CD4-positive, alpha-beta T cell treated with Interleukin-15 for 4 hours (primary cell): ENCODE data around the gene MOB1A.
"Not testable (repeated sequence)": the region's sequence is repeated elsewhere in the genome, so short reads cannot be mapped to it uniquely, and the experiment has no call there.

Experiments used
- DNase-seq: peaks from one replicate; pipeline ENCODE4 v3.0.0-alpha.2; 2020; ENCODE audit warnings: low spot score

Gene MOB1A

DNA sequence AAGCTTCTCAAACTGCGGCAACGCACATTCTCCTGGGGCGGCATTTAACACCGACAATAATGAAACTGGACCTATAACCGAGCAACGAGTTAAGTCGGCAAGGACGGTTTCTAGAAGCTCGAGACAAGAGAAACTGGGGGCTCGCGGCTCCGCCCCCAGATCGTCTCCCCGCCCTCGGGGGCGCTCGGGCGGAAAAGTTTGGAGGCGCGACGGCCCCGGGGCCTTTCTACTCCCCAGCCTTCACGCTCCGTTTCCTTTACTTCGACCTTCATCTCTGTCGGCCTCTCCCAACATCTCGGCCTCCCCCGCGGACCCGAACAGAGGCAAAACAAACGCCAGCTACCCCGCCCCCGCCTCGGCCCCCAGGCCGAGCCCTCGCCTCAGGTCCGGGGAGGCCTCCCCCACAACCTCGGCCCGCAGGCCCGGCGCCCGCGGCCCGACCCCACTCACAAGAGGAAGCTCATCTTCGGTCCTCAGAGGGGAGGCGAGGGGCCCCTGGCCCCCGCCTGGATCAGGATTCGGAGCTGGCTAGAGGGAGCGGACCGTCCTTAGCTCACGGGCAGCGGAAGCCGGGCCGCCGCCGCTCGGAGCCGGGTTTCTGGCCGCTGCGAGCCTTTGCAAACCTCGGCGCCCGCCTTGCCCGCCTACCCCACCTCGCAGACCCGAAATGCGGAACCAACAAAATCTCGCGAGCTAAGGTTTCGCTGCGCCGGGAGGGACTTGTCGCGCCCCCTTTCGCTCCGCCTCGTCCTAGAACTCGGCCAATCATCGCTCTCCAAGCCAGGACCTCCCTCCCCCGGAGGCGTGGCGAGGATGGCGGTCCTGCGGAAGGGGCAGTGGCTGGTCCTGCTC, at the start of gene MOB1A:
TSS of gene MOB1A (minus strand) at position 669 of the 852 bp plus-strand sequence. CDS start at position 464, 205 bp downstream.
- peak; percentile 98 for DNase-seq

DNA sequence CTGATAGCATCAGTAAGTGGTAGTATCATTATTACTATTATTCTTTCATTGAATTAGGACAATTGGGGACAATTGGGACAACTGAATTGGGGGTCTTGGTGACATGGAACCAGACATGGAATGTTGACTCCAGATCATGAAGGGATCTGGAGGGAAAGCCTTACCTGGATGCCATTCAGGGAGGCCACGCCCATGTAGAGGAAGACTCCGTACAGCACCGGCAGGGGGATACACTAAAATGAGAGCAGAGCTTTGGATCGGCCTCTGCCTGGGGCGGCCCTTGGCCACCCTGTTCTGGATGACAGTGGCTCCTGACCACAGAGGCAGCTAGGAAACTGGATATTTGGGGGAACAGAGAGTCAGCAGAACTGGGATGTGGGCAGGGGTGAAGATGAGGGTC, 49.0 kb upstream of the MOB1A start:
- DNase-seq: no peak

DNA sequence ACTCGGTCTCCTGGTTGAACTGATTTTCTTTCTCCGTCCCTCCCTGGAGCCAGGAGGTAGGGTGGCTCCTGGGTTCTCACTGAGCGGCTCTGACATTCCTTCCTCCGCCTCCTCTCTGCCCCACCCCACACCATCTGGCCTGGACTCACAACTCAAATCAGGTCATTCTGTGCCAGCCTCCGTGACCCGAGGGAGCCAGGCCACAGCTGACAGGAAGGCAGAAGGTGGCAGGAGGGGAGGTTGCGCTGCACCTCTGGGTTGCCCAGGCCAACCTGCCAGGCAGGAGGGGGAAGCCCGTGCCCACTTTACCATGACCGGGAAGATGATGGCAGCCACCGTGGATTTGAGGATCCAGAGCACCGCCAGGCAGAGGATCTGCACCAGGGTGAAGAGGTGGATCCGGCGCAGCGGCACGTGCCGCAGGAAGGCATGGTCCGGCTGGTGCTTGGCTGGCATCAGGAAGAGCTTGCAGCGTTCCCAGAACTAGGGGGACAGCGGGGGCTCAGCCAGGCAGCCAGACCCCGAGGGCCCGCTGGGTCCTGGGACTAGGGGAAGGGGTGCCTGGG, 48.1 kb upstream of the MOB1A start:
- no peak for DNase-seq

DNA sequence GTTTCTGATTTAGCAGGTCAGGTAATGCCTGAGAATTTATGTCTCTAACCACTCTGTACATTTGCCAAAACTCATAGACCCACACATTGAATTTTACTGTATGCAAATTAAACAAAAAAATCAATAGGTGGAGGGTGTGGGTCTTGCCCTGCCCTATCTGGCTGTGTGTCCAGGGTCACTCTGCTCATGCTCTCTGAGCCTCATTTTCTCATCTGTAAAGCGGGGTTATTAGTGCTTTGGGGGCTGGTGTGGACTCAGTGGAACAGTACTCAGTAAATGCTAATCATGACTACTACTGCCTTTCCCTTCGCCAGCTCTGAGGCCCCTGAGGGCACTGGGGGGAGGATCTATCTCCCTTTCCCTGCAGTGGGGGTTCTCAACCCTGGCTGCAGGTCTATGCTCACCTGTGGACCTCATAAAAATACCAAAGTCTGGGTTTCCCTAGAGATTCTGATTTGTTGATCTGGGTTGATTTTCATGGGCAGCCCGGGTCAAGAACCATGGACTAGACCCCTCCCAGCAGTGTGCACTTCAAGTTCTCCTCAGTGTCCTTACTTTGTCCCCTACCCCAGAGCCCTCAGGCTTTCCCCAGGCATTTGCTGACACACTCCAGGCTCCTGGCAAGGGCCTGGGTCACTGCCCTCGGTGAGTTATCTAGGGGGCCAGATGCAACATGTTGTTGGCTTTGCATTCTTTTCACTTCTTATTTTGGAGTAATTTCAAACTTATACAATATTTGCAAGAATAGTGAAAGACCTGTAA, 47.2 kb upstream of the MOB1A start:
- DNase-seq: no peak

DNA sequence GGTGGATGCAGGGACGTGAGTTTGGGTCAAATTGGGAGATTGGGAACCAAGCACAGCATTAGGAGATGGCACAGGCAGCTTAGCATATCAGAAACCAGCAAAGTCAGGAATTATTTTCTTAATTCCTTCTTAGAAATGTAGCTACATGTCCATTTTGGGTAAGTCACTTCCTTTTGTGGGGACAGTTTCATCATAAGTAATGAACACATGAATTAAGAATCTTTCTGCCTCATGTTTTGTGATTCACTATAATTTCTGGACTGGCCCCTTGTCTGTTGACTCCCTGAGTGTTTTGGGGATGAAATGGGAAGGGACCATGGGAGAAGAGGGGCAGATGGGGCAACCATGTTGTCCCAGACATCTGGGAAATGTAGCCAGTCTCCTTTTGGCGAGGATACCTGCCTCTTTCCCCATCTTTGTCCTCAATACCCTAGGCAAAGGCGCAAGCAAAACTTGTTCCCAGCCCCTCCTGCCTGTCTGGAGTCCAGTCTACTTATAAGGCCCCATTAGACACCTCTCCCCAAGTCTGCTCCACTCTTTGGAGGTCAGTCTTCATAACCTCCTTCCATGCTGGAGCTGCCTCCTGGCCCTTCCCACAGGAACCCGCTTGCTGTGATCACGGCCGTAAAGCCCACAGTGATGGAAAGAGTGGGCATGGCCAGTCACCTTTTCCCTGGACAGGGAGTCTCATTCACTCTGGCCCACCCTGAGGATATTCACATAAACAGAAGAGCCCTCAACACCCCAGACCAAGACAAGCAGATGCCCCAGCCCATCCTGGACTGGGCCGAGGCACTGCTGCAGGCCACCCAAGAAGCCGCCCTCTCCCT, 45.5 kb upstream of the MOB1A start:
- no peak for DNase-seq

DNA sequence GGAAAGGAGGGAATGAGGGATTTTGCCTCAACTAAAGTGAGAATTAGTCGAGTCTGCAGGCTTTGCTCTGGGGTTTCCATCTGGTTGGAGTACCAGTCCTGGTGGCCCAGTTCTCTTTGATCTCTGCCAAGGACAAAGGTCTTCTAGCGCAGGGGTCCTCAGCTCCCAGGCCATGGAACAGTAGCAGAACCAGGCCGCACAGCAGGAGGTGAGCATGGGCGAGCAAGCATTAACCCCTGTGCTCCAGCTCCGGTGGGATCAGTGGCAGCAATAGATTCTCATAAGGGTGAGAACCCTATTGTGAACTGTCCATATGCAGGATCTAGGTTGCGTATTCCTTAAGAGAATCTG, 43.6 kb upstream of the MOB1A start:
- no peak for DNase-seq

DNA sequence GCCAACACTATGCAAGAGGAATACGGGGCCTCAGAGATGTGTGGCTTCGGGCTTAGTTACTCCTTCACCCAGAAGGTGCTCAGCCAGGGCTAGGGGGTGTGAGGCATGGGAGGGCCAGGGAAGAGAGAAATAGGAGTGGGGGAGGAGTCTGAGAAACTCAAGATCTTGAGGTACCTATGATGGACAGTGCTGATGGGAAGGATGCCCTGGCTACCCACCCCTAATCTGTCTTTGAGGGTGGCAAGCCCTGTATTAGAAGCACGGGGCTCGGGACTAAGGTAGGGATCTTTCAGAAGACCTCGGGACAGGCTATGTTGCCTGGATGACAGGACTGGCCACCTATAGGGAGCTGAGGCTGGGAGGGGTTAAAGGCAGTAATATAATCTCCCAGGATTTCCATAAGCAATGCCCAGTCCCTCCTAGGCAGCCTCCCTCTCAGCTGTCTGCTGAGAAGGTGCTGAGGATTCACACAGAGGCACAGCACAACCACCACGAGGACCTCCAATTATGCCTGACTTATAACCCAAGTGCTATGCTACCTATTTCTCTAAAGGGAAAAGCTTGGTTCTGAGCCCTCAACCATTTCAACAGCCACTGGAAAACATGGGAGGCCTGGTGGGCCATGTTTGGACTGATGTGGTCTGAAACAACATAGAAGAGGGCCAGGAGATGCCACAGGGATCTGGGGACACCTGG, 43.1 kb upstream of the MOB1A start:
- DNase-seq: no peak

DNA sequence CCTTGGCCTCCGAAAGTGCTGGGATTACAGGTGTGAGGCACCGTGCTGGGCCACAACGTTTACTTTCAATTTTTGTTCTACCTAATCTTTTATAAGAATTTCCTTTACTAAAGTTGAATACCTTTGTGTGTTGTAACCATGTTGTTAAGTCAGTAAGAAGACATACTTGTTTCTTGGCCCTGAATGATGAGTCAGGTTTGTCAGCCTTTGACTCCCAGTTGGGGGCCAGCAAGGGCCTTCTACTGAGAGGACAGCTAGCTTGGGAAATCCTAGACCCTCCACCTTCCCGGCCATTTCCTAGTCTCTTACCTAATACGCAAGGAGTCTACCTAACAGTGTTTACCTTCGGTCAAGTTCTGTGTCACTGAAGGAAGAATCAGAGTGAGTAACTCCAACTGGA, 42.4 kb upstream of the MOB1A start:
- DNase-seq: no peak

DNA sequence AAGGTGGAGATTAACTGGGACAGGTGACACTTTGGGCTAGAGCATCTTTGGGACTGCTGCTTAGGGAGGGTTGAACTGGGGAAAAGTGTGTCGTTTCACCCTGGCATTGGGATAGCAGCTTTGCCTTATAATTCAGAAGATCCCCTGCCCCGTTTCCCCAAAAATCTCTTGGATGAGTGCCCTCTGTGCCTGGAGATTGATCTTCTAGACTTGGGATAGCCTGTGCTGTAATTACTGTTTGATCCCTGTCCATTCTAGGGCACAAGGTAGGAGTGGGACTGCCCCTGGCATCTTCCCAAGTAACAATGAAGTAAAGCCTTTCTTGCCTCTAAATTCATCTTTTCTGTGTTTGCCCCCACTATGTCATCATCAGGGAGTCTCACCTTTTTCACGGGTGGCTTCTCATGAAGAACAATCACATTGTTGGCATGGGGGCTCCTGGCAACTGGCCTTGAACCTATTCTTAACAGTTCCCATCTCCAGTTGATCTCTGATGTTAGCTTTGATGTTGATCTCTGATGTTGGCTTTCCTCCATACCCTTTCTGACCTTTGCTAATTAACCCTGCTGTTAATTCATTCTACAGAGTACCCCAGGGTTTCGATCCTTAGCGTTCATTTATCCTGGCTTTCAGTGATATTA, 41.3 kb upstream of the MOB1A start:
- DNase-seq: no peak

DNA sequence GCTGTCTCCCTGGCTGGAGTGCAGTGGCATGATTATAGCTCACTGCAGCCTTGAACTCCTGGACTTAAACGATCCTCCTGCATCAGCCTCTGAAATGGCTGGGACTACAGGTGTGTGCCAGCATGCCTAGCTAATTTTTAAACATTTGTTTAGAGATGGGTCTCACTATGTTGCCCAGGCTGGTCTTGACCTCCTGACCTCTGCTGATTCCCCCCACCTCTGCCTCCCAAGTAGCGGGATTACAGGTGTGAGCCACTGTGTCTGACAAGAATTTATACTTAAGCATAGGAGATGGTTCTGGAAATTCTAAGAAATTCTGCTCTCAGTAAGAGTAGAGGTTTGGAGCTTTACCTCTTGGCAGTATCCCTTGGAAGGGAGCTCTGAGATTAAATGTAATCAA, 38.0 kb upstream of the MOB1A start:
- no peak for DNase-seq

DNA sequence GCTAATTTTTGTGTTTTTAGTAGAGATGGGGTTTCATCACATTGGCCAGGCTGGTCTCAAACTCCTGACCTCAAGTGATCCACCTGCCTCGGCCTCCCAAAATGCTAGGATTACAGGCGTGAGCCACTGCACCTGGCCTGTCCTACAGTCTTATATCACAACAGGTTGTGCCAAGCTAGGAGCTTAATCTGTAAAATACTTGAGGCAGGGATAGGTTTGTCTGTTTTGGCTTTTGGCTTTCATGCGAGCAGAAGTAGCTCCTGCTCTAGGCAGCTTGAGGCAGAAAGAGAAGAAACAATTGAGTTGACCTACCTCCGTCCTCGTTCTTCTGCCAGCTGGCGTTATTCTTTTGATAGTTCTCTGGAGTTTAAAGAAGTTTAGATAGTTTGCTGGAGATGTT, 37.1 kb upstream of the MOB1A start:
- not testable (repeated sequence) for DNase-seq

DNA sequence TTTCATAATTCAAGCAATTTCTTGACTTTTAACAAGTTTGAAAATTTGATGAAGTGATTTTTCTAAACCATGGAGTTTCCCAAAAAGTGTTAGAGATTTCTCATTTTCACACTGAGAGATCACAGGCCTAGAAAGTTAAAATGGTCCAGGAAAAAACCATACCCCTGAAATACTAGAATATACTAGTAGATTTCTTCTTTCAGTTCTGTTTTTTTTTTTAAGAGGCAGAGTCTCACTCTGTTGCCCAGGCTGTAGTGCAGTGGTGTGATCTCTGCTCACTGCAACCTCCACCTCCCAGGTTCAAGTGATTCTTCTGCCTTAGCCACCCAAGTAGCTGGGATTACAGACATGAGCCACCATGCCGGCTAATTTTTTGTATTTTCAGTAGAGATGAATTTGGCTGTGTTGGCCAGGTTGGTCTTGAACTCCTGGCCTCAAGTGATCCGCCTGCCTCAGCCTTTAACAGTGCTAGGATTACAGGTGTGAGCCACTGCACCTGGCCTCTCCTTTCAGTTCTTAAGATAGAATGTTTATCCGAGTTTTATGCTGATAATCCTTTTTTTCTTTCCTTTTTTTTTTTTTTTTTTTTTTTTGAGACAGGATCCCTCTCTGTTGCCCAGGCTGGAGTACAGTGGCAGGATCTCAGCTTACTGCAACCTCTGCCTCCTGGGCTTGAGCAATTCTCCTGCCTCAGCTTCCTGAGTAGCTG, 34.2 kb upstream of the MOB1A start:
- no peak for DNase-seq

DNA sequence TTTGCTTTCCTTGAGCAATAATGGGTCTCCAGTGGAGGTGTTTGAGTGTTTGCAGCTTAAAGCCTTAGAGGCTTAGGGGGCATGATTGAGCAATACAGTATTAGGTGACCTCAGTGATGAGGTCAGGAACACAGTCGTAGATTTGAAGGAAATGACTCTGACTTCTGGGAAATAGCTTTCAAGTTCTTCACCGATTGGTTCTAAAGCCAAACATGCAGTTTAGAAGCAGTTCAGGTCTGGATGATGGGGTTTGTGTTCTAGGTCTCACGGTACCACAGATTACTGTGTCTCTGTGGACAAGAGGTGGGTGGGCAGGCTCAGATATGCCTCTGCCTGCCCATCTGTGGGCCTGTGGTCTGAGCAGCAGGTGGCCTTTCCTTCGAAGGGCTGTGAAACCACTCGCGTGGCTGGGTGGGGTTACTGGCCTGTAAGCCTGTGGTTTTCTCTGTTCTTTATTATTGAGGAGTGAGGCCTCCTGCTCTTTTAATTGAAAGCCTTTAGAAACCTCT, 27.6 kb upstream of the MOB1A start:
- DNase-seq: peak; percentile 74

DNA sequence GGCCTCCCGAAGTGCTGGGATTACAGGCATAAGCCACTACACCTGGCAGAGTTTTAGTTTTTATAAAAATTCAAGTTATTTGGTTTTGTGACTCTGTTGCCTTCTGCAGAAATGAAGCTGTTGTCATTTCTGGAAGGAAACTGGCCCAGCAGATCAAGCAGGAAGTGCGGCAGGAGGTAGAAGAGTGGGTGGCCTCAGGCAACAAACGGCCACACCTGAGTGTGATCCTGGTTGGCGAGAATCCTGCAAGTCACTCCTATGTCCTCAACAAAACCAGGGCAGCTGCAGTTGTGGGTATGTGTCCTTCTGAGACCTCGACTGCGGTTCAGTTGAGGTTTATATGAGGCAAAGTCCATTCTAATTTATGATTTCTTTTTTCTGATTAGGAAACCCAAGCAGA, 26.9 kb upstream of the MOB1A start:
- DNase-seq: peak; percentile 14

DNA sequence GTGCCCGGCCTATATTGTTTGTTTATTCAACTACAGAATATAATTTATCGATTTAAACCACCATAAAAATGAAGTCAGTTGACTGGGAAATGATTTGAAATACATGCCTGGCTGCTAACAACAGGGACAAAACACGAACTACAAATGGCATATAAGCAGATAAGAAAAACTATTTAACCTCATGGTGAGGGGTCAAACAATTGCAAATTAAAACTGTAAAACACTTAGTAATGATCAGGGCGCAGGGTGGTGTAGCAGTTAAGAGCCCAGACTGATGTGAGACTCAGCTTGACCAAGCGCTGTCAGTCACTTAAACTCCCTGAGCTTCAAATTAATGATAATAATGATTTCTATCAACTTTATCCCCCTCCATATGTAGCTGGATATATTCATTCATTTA, 26.4 kb upstream of the MOB1A start:
- DNase-seq: no peak

DNA sequence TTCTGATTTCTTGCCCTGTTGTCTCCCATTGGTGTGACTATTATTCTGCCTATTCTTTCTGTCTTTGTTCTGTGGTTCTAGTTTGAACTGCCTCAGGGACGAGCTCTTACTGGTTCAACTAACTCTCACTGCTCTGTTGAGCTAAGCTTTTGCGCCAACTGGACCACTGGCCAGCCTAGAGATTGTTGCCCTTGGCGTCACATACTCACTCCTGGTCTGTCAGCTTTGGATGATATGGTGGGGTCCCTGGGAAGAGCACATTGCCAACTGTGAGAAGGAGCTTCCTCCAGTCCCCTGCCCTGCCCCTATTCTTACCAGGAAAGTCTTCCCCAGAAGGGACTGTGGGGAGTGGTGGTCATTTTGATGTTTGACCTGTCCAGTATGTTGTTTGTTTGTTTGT, 25.8 kb upstream of the MOB1A start:
- no peak for DNase-seq

DNA sequence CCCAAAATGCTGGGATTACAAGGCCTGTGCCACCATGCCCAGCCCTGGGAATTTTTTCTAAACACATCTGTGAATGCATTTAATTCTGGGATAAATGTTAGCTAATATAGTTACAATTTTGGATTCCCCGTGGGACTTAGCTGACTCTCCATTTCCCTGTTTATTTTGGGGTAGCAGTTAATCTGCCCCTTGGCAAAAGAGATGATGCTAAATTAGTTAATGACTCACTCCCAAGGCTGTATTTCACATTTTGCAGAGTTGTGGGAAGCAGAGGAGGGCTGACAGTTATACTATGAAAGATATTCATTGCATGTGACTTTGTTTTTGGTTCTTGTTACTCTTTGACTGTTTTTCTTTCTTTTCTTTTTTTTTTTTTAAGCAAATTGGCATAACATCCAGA, 22.9 kb upstream of the MOB1A start:
- DNase-seq: no peak

DNA sequence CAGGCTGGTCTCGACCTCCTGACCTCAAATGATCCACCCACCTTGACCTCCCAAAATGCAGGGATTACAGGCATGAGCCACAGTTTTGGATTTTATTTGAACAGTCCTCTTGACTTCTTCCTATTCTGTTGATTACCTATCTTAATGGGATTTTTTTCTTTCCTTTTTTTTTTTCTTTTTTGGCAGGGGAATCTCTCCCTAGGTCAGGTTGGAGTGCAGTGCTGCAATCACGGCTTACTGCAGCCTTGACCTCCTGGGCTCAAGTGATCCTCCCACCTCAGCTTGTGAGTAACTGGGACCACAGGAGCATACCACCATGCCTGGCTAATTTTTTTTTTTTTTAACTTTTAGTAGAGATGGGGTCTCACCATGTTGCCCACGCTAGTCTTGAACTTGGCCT, 22.5 kb upstream of the MOB1A start:
- no peak for DNase-seq

DNA sequence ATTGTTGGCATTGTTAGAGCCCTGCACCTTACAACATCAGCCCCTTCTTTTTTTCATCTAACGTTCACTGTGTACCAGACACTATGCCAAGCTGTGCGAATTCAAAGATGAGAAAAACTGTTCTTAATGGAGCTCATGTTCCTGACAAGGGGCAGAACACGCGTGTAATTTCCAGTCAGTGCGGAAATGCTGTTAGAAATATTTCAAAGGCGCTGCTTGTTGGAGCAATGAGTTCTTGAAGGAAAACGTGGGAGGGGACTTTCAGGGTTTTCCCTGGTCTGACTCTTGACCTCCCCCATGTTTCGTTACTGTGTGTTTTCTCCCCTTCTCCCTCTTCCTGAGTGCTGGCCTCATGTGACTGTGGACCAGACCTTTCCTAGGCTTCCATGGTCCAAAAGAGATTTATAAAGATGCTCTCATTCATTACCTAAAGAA, 21.2 kb upstream of the MOB1A start:
- DNase-seq: peak; percentile 9

DNA sequence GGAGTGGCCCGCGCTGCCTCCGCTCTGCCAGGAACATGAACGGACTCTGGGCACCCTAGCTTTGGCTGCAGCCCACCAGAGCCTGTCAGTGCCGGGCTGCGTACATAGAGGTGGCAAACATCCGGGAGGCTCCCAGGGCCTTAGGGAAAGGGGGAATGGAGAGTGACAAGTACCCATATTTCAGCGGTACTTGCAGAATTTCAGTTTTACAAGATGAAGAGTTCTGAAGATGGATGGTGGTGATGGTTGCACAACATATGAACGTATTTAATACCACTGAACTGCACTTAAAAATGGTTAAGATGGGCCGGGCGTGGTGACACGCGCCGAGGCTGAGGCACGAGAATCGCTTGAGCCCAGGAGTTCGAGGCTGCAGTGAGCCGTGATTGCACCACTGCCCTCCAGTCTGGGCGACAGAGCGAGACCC, 20.6 kb upstream of the MOB1A start:
- no peak for DNase-seq
